A549 (cell line): ENCODE results near the gene RECK.
"Not testable (repeated sequence)": the region's sequence is repeated elsewhere in the genome, so short reads cannot be mapped to it uniquely, and the experiment has no call there.

ENCODE experiments used
- BHLHE40 ChIP-seq: IDR thresholded peaks from 2 replicates; pipeline ENCODE4 v1.6.1; 2012; ENCODE audit warnings: low read depth, low read length, inconsistent platforms
- POLR2A ChIP-seq: IDR thresholded peaks from 2 replicates; pipeline ENCODE4 v1.6.1; 2012; ENCODE audit warnings: mild to moderate bottlenecking, low read length

- TF ChIP-seq POLR2A, BHLHE40: not testable (repeated sequence)
These were observed 43.6 kb upstream of the RECK start for GRCh38 chr9:35993136-35993535.
